Spleen (tissue), 11 donors: ENCODE results near the gene SESN3. TPM values are rescaled to one million over a fixed set of nuclear protein-coding genes. Genes with fewer than 3 reads are reported as not detected.
A peak's percentile ranks its signal among the peaks of the same experiment; 100 is the strongest.

ENCODE experiments used
- DNase-seq: peaks from one replicate; pipeline ENCODE4 v3.0.0-alpha.2; 2020
- H3K27ac ChIP-seq, 8 donors: fragments of 200-600 bp; sonication (generic) in 7 of 8; 1 replicate in 4 of 8; 2 replicates in 4 of 8; pipeline versions ENCODE4 v1.5.0 to v1.8.0; 2016 to 2021; ENCODE audit warnings: inconsistent platforms in 4 of 8, mild to moderate bottlenecking in 4 of 8, moderate library complexity in 1 of 8
- H3K27me3 ChIP-seq, 7 donors: fragments of 200-600 bp; sonication (generic) in 6 of 7; replicated peaks in 1 of 7; 1 replicate in 4 of 7; 2 replicates in 3 of 7; pipeline versions ENCODE4 v1.5.0 to v1.8.0; 2016 to 2021; ENCODE audit warnings: inconsistent platforms in 3 of 7, mild to moderate bottlenecking in 1 of 7
- H3K36me3 ChIP-seq, 6 donors: fragments of 200-600 bp; sonication (generic) in 5 of 6; 1 replicate in 4 of 6; 2 replicates in 2 of 6; pipeline versions ENCODE4 v1.5.0 to v1.8.0; 2016 to 2021; ENCODE audit warnings: inconsistent platforms in 2 of 6
- H3K4me1 ChIP-seq, 6 donors: fragments of 200-600 bp; sonication (generic) in 5 of 6; 1 replicate in 3 of 6; 2 replicates in 3 of 6; pipeline versions ENCODE4 v1.5.0 to v1.8.0; 2016 to 2021; ENCODE audit warnings: inconsistent platforms in 3 of 6
- H3K4me3 ChIP-seq, 8 donors: fragments of 200-600 bp; sonication (generic) in 7 of 8; 1 replicate in 4 of 8; 2 replicates in 4 of 8; pipeline versions ENCODE4 v1.5.0 to v1.8.0; 2016 to 2021; ENCODE audit warnings: inconsistent platforms in 4 of 8, mild to moderate bottlenecking in 4 of 8, moderate library complexity in 2 of 8
- H3K9me3 ChIP-seq, 8 donors: fragments of 200-600 bp; sonication (generic) in 7 of 8; 1 replicate in 4 of 8; 2 replicates in 4 of 8; pipeline versions ENCODE4 v1.5.0 to v1.8.0; 2016 to 2021; ENCODE audit warnings: inconsistent platforms in 4 of 8
- CTCF ChIP-seq, 11 experiments: fragments of 200-600 bp in 7 of 11; fragments of 450-650 bp in 4 of 11; sonication (generic) in 4 of 11; IDR thresholded peaks in 8 of 11; conservative IDR thresholded peaks in 3 of 11; 1 replicate in 7 of 11; 2 replicates in 4 of 11; pipeline versions ENCODE4 v1.4.0 to v1.8.0; 2016 to 2021; ENCODE audit warnings: antibody characterized with exemption in 11 of 11, inconsistent platforms in 4 of 11, mild to moderate bottlenecking in 1 of 11
- POLR2A ChIP-seq, 3 donors: fragments of 450-650 bp; IDR thresholded peaks; one replicate each; pipeline ENCODE4 v1.5.1; 2017; ENCODE audit warnings: antibody characterized with exemption in 3 of 3, mild to moderate bottlenecking in 1 of 3
- POLR2AphosphoS5 ChIP-seq, 3 donors: sonication (generic); formaldehyde crosslinking; IDR thresholded peaks; one replicate each; pipeline ENCODE4 v1.5.1; 2017; ENCODE audit warnings: antibody characterized with exemption in 3 of 3
- WGBS, 5 donors: extraction: QIAGEN DNeasy Blood & Tissue Kit in 3 of 5; methylation state at CpG; one replicate each; pipeline versions ENCODE4 v1.1.5 to v1.1.7; 2013 to 2018; 5-methylcytosine and 5-hydroxymethylcytosine counted together
- intact Hi-C: fragments of 100-400 bp; cut with DNase I; formaldehyde crosslinking; loops from one replicate; pipeline ENCODE4 v1.15.0; 2023; ENCODE audit warnings: low total_unique reads
- polyA plus RNA-seq, 3 donors: library from polyadenylated mRNA; stranded (reverse); fragments of 200-250 nt; gene quantifications; one replicate each; pipeline ENCODE4 v1.2.1, GENCODE V29; 2013
- total RNA-seq, 7 donors: library from RNA; depleted of rRNA in 3 of 7; stranded (reverse); fragments of >200 nt in 3 of 7; fragmentation: NEBNext Ultra II Directional in 4 of 7; extraction: Animal tissue kit (Norgen Biotek cat#: 25700) in 4 of 7; gene quantifications; one replicate each; pipeline versions ENCODE4 v1.1.0 to v1.2.1, GENCODE V29; 2016 to 2021
- donor health status: healthy with polysubstance abuse.
- donor health status: DM: no; HTN: no; CAD: no; lungs with moderate emphysema.
- donor health status: DM: no; HTN: no; CAD: no.
- donor health status: Bipolar disorder and iron deficiency.
- donor health status: healthy.
- donor health status: DM: no; HTN: no; CAD: no.
- donor health status: DM: yes; HTN: yes; CAD: no.

Gene SESN3
- total and polyA plus RNA-seq, 10 donors, result 10.9 to 79.9 (median 56.5) TPM

GRCh38 chr11:95257456-95257971, 26.5 kb upstream of the SESN3 start:
- Histone ChIP-seq H3K36me3 (no peaks in the 10 kb centered on the region), H3K4me1 (peaks cover 23 to 48% (median 45%) of the 10 kb centered on the region in 6 donors), H3K9me3 (no peaks in the 10 kb centered on the region), H3K27me3 (no peaks in the 10 kb centered on the region), H3K27ac (peak overlapping the region in 5 of 8 donors; percentile 63 to 91 (median 87)), H3K4me3 (no peak overlapping the region)
- 79 to 93% (median 89%) methylated on average over 4 of the region's 4 CpGs for WGBS, 5 donors
- intact Hi-C loops, result no loop called here
- no peak for DNase-seq
- no peak for TF ChIP-seq POLR2A (IDR thresholded peaks at IDR 0.05)
- TF ChIP-seq CTCF (IDR thresholded peaks at IDR 0.05 in 8 of 11, conservative IDR thresholded peaks at IDR 0.05 in 3 of 11), result no peak
- TF ChIP-seq POLR2AphosphoS5 (IDR thresholded peaks at IDR 0.05), result no peak

GRCh38 chr11:95256321-95256779, 25.3 kb upstream of the SESN3 start:
- 46 to 76% (median 60%) methylated on average over 9 of the region's 9 CpGs for WGBS, 5 donors
- peak in 1 of 3 donors; percentile 40 for TF ChIP-seq POLR2AphosphoS5 (IDR thresholded peaks at IDR 0.05)
- no peak for TF ChIP-seq POLR2A (IDR thresholded peaks at IDR 0.05)
- TF ChIP-seq CTCF (IDR thresholded peaks at IDR 0.05 in 8 of 11, conservative IDR thresholded peaks at IDR 0.05 in 3 of 11), result peak in 1 of 11 experiments; percentile 18
- Histone ChIP-seq H3K9me3 (no peaks in the 10 kb centered on the region), H3K4me1 (peaks cover 23 to 53% (median 47%) of the 10 kb centered on the region in 6 donors), H3K36me3 (no peaks in the 10 kb centered on the region), H3K4me3 (peak overlapping the region in 1 of 8 donors; percentile 17), H3K27ac (peak overlapping the region; percentile 55 to 91 (median 84)), H3K27me3 (no peaks in the 10 kb centered on the region)
- intact Hi-C loops, result no loop called here
- no peak for DNase-seq

GRCh38 chr11:95255251-95256145, 24.5 kb upstream of the SESN3 start:
- no peaks in the 10 kb centered on the region for H3K9me3 ChIP-seq
- peaks cover 23 to 53% (median 47%) of the 10 kb centered on the region in 6 donors for H3K4me1 ChIP-seq
- H3K27ac ChIP-seq, result peak overlapping the region; percentile 63 to 91 (median 84)
- intact Hi-C loops, result no loop called here
- peak overlapping the region in 1 of 8 donors; percentile 17 for H3K4me3 ChIP-seq
- H3K36me3 ChIP-seq, result no peaks in the 10 kb centered on the region
- no peaks in the 10 kb centered on the region for H3K27me3 ChIP-seq
- no peak for DNase-seq
- TF ChIP-seq POLR2A (IDR thresholded peaks at IDR 0.05) (no peak), CTCF (IDR thresholded peaks at IDR 0.05 in 8 of 11, conservative IDR thresholded peaks at IDR 0.05 in 3 of 11) (no peak), POLR2AphosphoS5 (IDR thresholded peaks at IDR 0.05) (no peak)
- 73 to 86% (median 81%) methylated on average over 4 of the region's 4 CpGs for WGBS, 5 donors

GRCh38 chr11:95254716-95255115, 23.7 kb upstream of the SESN3 start:
- no peaks in the 10 kb centered on the region for H3K9me3 ChIP-seq
- no peaks in the 10 kb centered on the region for H3K27me3 ChIP-seq
- peaks cover 23 to 56% (median 49%) of the 10 kb centered on the region in 6 donors for H3K4me1 ChIP-seq
- intact Hi-C loops, result no loop called here
- DNase-seq, result no peak
- H3K36me3 ChIP-seq, result no peaks in the 10 kb centered on the region
- peak overlapping the region; percentile 63 to 91 (median 84) for H3K27ac ChIP-seq
- H3K4me3 ChIP-seq, result peak overlapping the region in 1 of 8 donors; percentile 63
- no peak for TF ChIP-seq POLR2A (IDR thresholded peaks at IDR 0.05)
